H1 (cell line): ENCODE measurements around the gene MACF1. TPM values are rescaled to one million over a fixed set of nuclear protein-coding genes. Genes with fewer than 3 reads are reported as not detected.

Experiments used
- SIN3A ChIP-seq, 2 experiments: IDR thresholded peaks in 1 of 2; conservative IDR thresholded peaks in 1 of 2; 2 replicates each; pipeline ENCODE4 v1.6.1; 2011 to 2012; ENCODE audit warnings: low read length in 2 of 2, improper control_type of control experiment in 1 of 2, low read depth in 1 of 2, mild to moderate bottlenecking in 1 of 2
- polyA plus RNA-seq, 7 experiments: library from polyadenylated mRNA; depleted of rRNA in 3 of 7; stranded (reverse) in 5 of 7; unstranded in 2 of 7; fragments of >200 nt in 5 of 7; fragments of 200-250 nt in 2 of 7; gene quantifications; 1 replicate in 5 of 7; 2 replicates in 1 of 7; 4 replicates in 1 of 7; pipeline versions ENCODE4 v1.2.1 to v1.2.3, GENCODE V29; 2011 to 2013; ENCODE audit warnings: missing spikeins in 2 of 7, mixed read lengths in 2 of 7
- total RNA-seq: library from RNA; stranded (reverse); fragmentation: NEBNext Ultra II Directional; extraction: Animal tissue kit (Norgen Biotek cat#: 25700); gene quantifications from 2 replicates; pipeline ENCODE4 v1.2.1, GENCODE V29; 2021

The MACF1 gene
- total and polyA plus RNA-seq, 2 of the 8 experiments (the other 6 are each of a cell fraction or from before 2014, with no cell fraction given): 59.8 to 285 TPM

DNA sequence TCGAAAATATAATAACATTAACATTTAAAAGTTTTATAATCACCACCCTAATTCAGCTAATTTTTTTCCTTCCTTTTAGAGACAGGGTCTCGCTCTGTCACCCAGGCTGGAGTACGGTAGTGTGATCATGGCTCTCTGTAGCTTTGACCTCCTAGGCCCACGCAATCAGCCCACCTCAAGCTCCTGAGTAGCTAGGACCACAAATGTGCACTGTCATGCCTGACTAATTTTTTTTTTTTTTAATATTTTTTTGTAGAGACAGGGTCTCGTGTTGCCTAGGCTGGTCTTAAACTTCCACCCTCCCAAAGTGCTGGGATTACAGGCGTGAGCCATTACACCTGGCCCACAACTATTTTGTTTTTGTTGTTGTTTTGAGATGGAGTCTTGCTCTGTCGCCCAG lies 172.2 kb downstream of the MACF1 start (continued):
- no peak for TF ChIP-seq SIN3A (conservative IDR thresholded peaks at IDR 0.05 in 1 of 2, IDR thresholded peaks at IDR 0.05 in 1 of 2; ENCODE audit: low read depth in 1 of 2, low read length in 2 of 2)
